Neuronal stem cell (in vitro differentiated cells): ENCODE data around the gene SLC10A3.

Source experiments
- DNase-seq: peaks from one replicate; pipeline ENCODE4 v3.0.0-alpha.2; 2013; ENCODE audit warnings: low spot score
- H2AFZ ChIP-seq: one replicate; pipeline ENCODE4 v1.6.1; 2013; ENCODE audit warnings: mild to moderate bottlenecking, low read length, inconsistent platforms
- H2AK5ac ChIP-seq: 2 replicates; pipeline ENCODE4 v1.6.1; 2013; ENCODE audit warnings: low read depth, mild to moderate bottlenecking, inconsistent platforms, low read length, moderate library complexity, mixed read lengths
- H2BK120ac ChIP-seq: 2 replicates; pipeline ENCODE4 v1.6.1; 2013; ENCODE audit warnings: low read depth, mild to moderate bottlenecking, inconsistent platforms, low read length, moderate library complexity, mixed read lengths
- H2BK12ac ChIP-seq: one replicate; pipeline ENCODE4 v1.6.1; 2013; ENCODE audit warnings: low read length, inconsistent platforms
- H2BK15ac ChIP-seq: 2 replicates; pipeline ENCODE4 v1.6.1; 2013; ENCODE audit warnings: mild to moderate bottlenecking, low read length, inconsistent platforms, mixed read lengths
- H2BK5ac ChIP-seq: one replicate; pipeline ENCODE4 v1.6.1; 2013; ENCODE audit warnings: inconsistent platforms, mild to moderate bottlenecking, low read length, moderate library complexity
- H3K14ac ChIP-seq: one replicate; pipeline ENCODE4 v1.6.1; 2013; ENCODE audit warnings: low read length, inconsistent platforms
- H3K18ac ChIP-seq: 2 replicates; pipeline ENCODE4 v1.6.1; 2013; ENCODE audit warnings: low read length, inconsistent platforms
- H3K23ac ChIP-seq: 2 replicates; pipeline ENCODE4 v1.6.1; 2013; ENCODE audit warnings: low read depth, mild to moderate bottlenecking, mixed read lengths, low read length, inconsistent platforms; ENCODE audit not compliant: poor library complexity
- H3K27ac ChIP-seq: replicated peaks from 3 replicates; pipeline ENCODE4 v1.5.1; 2013; ENCODE audit warnings: low read length, inconsistent platforms
- H3K27me3 ChIP-seq, 3 experiments: 2 replicates each; pipeline ENCODE4 v1.6.1; 2013; ENCODE audit warnings: low read length in 3 of 3, mild to moderate bottlenecking in 2 of 3, inconsistent platforms in 1 of 3, low read depth in 1 of 3, mixed read lengths in 1 of 3, moderate library complexity in 1 of 3; ENCODE audit not compliant: control insufficient read depth in 3 of 3, insufficient read depth in 3 of 3
- H3K36me3 ChIP-seq, 2 donors: replicated peaks in 1 of 2; 2 replicates each; pipeline ENCODE4 v1.6.1; 2013; ENCODE audit warnings: low read length in 2 of 2; ENCODE audit not compliant: control insufficient read depth in 2 of 2, insufficient read depth in 2 of 2
- H3K4ac ChIP-seq: 2 replicates; pipeline ENCODE4 v1.6.1; 2013; ENCODE audit warnings: inconsistent platforms, mild to moderate bottlenecking, low read length, moderate library complexity
- H3K4me1 ChIP-seq, 2 donors: 1 replicate in 1 of 2; 2 replicates in 1 of 2; pipeline ENCODE4 v1.6.1; 2013; ENCODE audit warnings: low read length in 2 of 2, low read depth in 1 of 2; ENCODE audit not compliant: control insufficient read depth in 2 of 2, insufficient read depth in 1 of 2
- H3K4me2 ChIP-seq: one replicate; pipeline ENCODE4 v1.6.1; 2013; ENCODE audit warnings: mild to moderate bottlenecking, low read length, inconsistent platforms; ENCODE audit not compliant: insufficient read depth, poor library complexity, severe bottlenecking
- H3K4me3 ChIP-seq, 2 donors: 2 replicates each; pipeline ENCODE4 v1.5.1; 2013; ENCODE audit warnings: low read length in 2 of 2, mild to moderate bottlenecking in 2 of 2, inconsistent platforms in 1 of 2, moderate library complexity in 1 of 2
- H3K79me1 ChIP-seq: one replicate; pipeline ENCODE4 v1.6.1; 2013; ENCODE audit warnings: low read depth, mild to moderate bottlenecking, inconsistent platforms, low read length, moderate library complexity
- H3K9ac ChIP-seq: one replicate; pipeline ENCODE4 v1.6.1; 2013; ENCODE audit warnings: mild to moderate bottlenecking, low read depth, low read length, inconsistent platforms; ENCODE audit not compliant: poor library complexity
- H3K9me3 ChIP-seq, 2 donors: replicated peaks in 1 of 2; 2 replicates each; pipeline versions ENCODE3 to v1.6.1; 2013; ENCODE audit warnings: low read length in 2 of 2, mild to moderate bottlenecking in 2 of 2, inconsistent platforms in 1 of 2, low read depth in 1 of 2, mixed read lengths in 1 of 2, moderate library complexity in 1 of 2; ENCODE audit not compliant: control insufficient read depth in 2 of 2, insufficient read depth in 1 of 2
- H4K8ac ChIP-seq: one replicate; pipeline ENCODE4 v1.6.1; 2013; ENCODE audit warnings: low read depth, mild to moderate bottlenecking, inconsistent platforms, low read length, moderate library complexity
- H4K91ac ChIP-seq: one replicate; pipeline ENCODE4 v1.6.1; 2013; ENCODE audit warnings: low read length, low read depth, mild to moderate bottlenecking, inconsistent platforms; ENCODE audit not compliant: poor library complexity
- WGBS, 2 donors: extraction: QIAGEN DNeasy Blood & Tissue Kit; methylation state at CpG; one replicate each; pipeline ENCODE4 v1.1.7; 2013; ENCODE audit warnings: missing lambda C conversion rate in 2 of 2, mixed read lengths in 1 of 2; ENCODE audit not compliant: insufficient read length in 2 of 2, insufficient replicate concordance in 1 of 2; ENCODE audit errors: extremely low coverage in 2 of 2; 5-methylcytosine and 5-hydroxymethylcytosine counted together

Gene SLC10A3

GRCh38 chrX:154457491-154458115 lies 32.8 kb downstream of the SLC10A3 start:
- no peak overlapping the region for H3K14ac ChIP-seq
- peaks cover 7 to 23% of the 10 kb centered on the region in 2 donors for H3K36me3 ChIP-seq
- H3K4me3 ChIP-seq, result peak overlapping the region; percentile 74 to 77
- peak overlapping the region; percentile 66 for H2BK5ac ChIP-seq
- no peak overlapping the region for H2BK15ac ChIP-seq
- H3K4me1 ChIP-seq, result peaks cover 3 to 7% of the 10 kb centered on the region in 2 donors
- H3K27me3 ChIP-seq, result no peaks in the 10 kb centered on the region
- no peaks in the 10 kb centered on the region for H3K9me3 ChIP-seq
- no peak overlapping the region for H4K8ac ChIP-seq
- peaks cover 1% of the 10 kb centered on the region for H3K79me1 ChIP-seq
- no peak for DNase-seq
- H3K4me2 ChIP-seq, result peak overlapping the region; percentile 83
- H3K27ac ChIP-seq, result no peak overlapping the region
- no peak overlapping the region for H2BK12ac ChIP-seq
- no peak overlapping the region for H3K23ac ChIP-seq
- no peak overlapping the region for H2AK5ac ChIP-seq
- H3K18ac ChIP-seq, result no peak overlapping the region
- no peak overlapping the region for H3K9ac ChIP-seq
- H4K91ac ChIP-seq, result no peak overlapping the region
- no peak overlapping the region for H2BK120ac ChIP-seq
- H2AFZ ChIP-seq, result peak overlapping the region; percentile 85
- no peak overlapping the region for H3K4ac ChIP-seq
- no CpG with 5 or more reads among the region's 65 CpGs for WGBS, 2 donors

- no peak overlapping the region for H2BK15ac ChIP-seq
- no CpG with 5 or more reads among the region's 9 CpGs for WGBS, 2 donors
- no peak overlapping the region for H2AK5ac ChIP-seq
- H2BK12ac ChIP-seq, result no peak overlapping the region
- no peaks in the 10 kb centered on the region for H3K4me1 ChIP-seq
- H3K27me3 ChIP-seq, result peaks cover 0 to 8% (median 0%) of the 10 kb centered on the region in 3 experiments
- no peak overlapping the region for H3K27ac ChIP-seq
- no peaks in the 10 kb centered on the region for H3K9me3 ChIP-seq
- H3K14ac ChIP-seq, result no peak overlapping the region
- H2BK5ac ChIP-seq, result no peak overlapping the region
- H3K9ac ChIP-seq, result no peak overlapping the region
- H3K4me3 ChIP-seq, result no peak overlapping the region
- H2AFZ ChIP-seq, result no peak overlapping the region
- H3K18ac ChIP-seq, result no peak overlapping the region
- H4K91ac ChIP-seq, result no peak overlapping the region
- no peak overlapping the region for H2BK120ac ChIP-seq
- H3K79me1 ChIP-seq, result no peaks in the 10 kb centered on the region
- H3K4ac ChIP-seq, result no peak overlapping the region
- DNase-seq, result no peak
- no peak overlapping the region for H3K4me2 ChIP-seq
- peaks cover 14 to 24% of the 10 kb centered on the region in 2 donors for H3K36me3 ChIP-seq
- no peak overlapping the region for H3K23ac ChIP-seq
- no peak overlapping the region for H4K8ac ChIP-seq
Observed at GRCh38 chrX:154452823-154453222, 37.6 kb downstream of the SLC10A3 start.

DNA sequence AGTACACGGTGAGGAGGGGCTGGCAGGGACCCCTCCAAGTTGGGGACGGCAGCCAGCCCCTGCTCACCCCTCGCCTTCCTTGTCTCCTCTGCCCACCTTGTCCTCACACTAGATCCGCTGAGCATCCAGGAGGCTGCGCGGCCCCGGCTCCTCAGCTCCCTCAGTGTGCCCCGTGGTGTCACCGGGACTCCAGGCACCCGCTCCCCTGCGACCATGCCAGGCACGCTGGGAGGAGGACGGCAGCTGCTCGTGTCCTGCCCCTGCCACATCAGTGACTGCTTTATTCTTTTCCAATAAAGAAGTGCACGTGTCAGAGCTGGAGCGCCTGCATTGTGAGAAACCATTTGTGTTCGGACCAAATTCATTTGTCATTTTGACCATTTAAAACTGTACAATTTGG lies 40.1 kb downstream of the SLC10A3 start:
- no peak overlapping the region for H3K18ac ChIP-seq
- H3K27ac ChIP-seq, result no peak overlapping the region
- no peak overlapping the region for H3K4me3 ChIP-seq
- H3K23ac ChIP-seq, result no peak overlapping the region
- H3K4me1 ChIP-seq, result no peaks in the 10 kb centered on the region
- H3K9ac ChIP-seq, result peak overlapping the region; percentile 60
- H3K4ac ChIP-seq, result no peak overlapping the region
- DNase-seq, result no peak
- peaks cover 0 to 8% (median 0%) of the 10 kb centered on the region in 3 experiments for H3K27me3 ChIP-seq
- no peak overlapping the region for H2AK5ac ChIP-seq
- no peak overlapping the region for H4K8ac ChIP-seq
- no peak overlapping the region for H4K91ac ChIP-seq
- no peaks in the 10 kb centered on the region for H3K9me3 ChIP-seq
- no peak overlapping the region for H3K14ac ChIP-seq
- peaks cover 1% of the 10 kb centered on the region for H3K79me1 ChIP-seq
- WGBS, 2 donors, result no CpG with 5 or more reads among the region's 17 CpGs
- no peak overlapping the region for H2AFZ ChIP-seq
- no peak overlapping the region for H2BK5ac ChIP-seq
- H3K4me2 ChIP-seq, result no peak overlapping the region
- no peak overlapping the region for H2BK12ac ChIP-seq
- no peak overlapping the region for H2BK15ac ChIP-seq
- H2BK120ac ChIP-seq, result no peak overlapping the region
- peaks cover 14 to 32% of the 10 kb centered on the region in 2 donors for H3K36me3 ChIP-seq

DNA sequence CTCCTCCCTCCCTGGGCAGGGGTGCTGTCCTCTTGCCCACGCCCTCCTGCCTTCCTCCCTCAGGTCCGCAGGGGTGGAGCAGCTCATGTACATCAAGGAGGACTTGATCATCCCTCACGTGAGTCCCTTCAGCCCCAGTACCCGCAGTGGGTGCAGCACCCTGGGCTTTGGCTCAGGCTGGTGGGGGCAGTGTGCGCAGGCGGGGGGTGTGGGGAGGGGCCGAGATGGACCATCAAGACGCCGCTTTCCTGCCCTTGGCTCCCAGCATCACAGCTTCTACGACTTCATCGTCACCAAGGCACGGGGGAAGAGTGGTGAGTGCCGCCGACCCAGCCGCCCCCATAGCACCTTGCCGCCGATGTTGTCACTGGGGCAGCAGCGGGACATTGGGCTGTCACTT lies 40.8 kb downstream of the SLC10A3 start:
- Histone ChIP-seq H3K9ac (no peak overlapping the region), H3K27ac (no peak overlapping the region), H2BK15ac (no peak overlapping the region), H3K36me3 (peaks cover 14 to 32% of the 10 kb centered on the region in 2 donors), H3K9me3 (no peaks in the 10 kb centered on the region), H3K79me1 (peaks cover 3% of the 10 kb centered on the region), H3K4me2 (no peak overlapping the region), H3K27me3 (peaks cover 0 to 8% (median 0%) of the 10 kb centered on the region in 3 experiments), H2AK5ac (no peak overlapping the region), H3K4me3 (no peak overlapping the region), H3K4me1 (peaks cover 0 to 3% of the 10 kb centered on the region in 2 donors), H3K4ac (no peak overlapping the region), H3K23ac (no peak overlapping the region), H2BK120ac (no peak overlapping the region), H4K8ac (no peak overlapping the region), H4K91ac (no peak overlapping the region), H3K18ac (no peak overlapping the region), H2AFZ (no peak overlapping the region), H3K14ac (no peak overlapping the region), H2BK12ac (no peak overlapping the region), H2BK5ac (no peak overlapping the region)
- WGBS, 2 donors, result no CpG with 5 or more reads among the region's 18 CpGs
- DNase-seq, result no peak
